DOHH2 (cell line): ENCODE data around the gene DPYD.

Source experiments
- H3F3A ChIP-seq: fragments of 200-600 bp; sonication (generic), shearing (Covaris generic); 2 replicates; pipeline ENCODE4 v1.6.0; 2016; ENCODE audit warnings: antibody characterized with exemption, mild to moderate bottlenecking; ENCODE audit not compliant: control insufficient read depth, insufficient read depth
- H3K27ac ChIP-seq: fragments of 200-600 bp; sonication (generic); 2 replicates; pipeline ENCODE4 v1.5.1; 2014; ENCODE audit warnings: low read depth, mild to moderate bottlenecking, low read length, moderate library complexity
- H3K27me3 ChIP-seq: fragments of 200-600 bp; sonication (generic); 2 replicates; pipeline ENCODE4 v1.6.1; 2014; ENCODE audit warnings: mild to moderate bottlenecking, low read length, mixed read lengths; ENCODE audit not compliant: control insufficient read depth
- H3K36me3 ChIP-seq: fragments of 200-600 bp; sonication (generic); 2 replicates; pipeline ENCODE4 v1.6.1; 2014; ENCODE audit warnings: mild to moderate bottlenecking, low read length, moderate library complexity, mixed read lengths; ENCODE audit not compliant: control insufficient read depth
- H3K4me1 ChIP-seq: fragments of 200-600 bp; sonication (generic); 2 replicates; pipeline ENCODE4 v1.6.1; 2014; ENCODE audit warnings: mild to moderate bottlenecking, low read length, mixed read lengths; ENCODE audit not compliant: control insufficient read depth
- H3K4me2 ChIP-seq: fragments of 200-600 bp; sonication (generic); 2 replicates; pipeline ENCODE4 v1.6.0; 2014; ENCODE audit warnings: mild to moderate bottlenecking, low read length, moderate library complexity
- H3K4me3 ChIP-seq: fragments of 200-600 bp; sonication (generic); 2 replicates; pipeline ENCODE4 v1.5.1; 2014; ENCODE audit warnings: mild to moderate bottlenecking, low read length, mixed read lengths
- H3K79me2 ChIP-seq: fragments of 200-600 bp; sonication (generic); 2 replicates; pipeline ENCODE4 v1.6.1; 2014; ENCODE audit warnings: mild to moderate bottlenecking, low read length, mixed read lengths; ENCODE audit not compliant: control insufficient read depth
- H3K9me2 ChIP-seq: fragments of 200-600 bp; sonication (generic); replicated peaks from 2 replicates; pipeline ENCODE4 v1.6.1; 2014; ENCODE audit warnings: mild to moderate bottlenecking, low read length, mixed read lengths; ENCODE audit not compliant: control insufficient read depth
- H3K9me3 ChIP-seq: fragments of 200-600 bp; sonication (generic); 2 replicates; pipeline ENCODE4 v1.6.1; 2014; ENCODE audit warnings: antibody characterized with exemption, low read length, mixed read lengths; ENCODE audit not compliant: control insufficient read depth, insufficient read depth
- H4K20me1 ChIP-seq: fragments of 200-600 bp; sonication (generic); 2 replicates; pipeline ENCODE4 v1.6.0; 2014; ENCODE audit warnings: low read depth, mild to moderate bottlenecking, antibody characterized with exemption, low read length, moderate library complexity; ENCODE audit not compliant: control insufficient read depth, insufficient read depth
- CTCF ChIP-seq: fragments of 200-600 bp; sonication (generic); IDR thresholded peaks from one replicate; pipeline ENCODE4 v1.5.1; 2014; ENCODE audit warnings: antibody characterized with exemption, mild to moderate bottlenecking, low read depth, low read length; ENCODE audit not compliant: poor library complexity, severe bottlenecking
- EZH2phosphoT487 ChIP-seq: fragments of 200-600 bp; sonication (generic); IDR thresholded peaks from 2 replicates; pipeline ENCODE4 v1.6.1; 2017; ENCODE audit warnings: borderline replicate concordance, mild to moderate bottlenecking, antibody characterized with exemption, low read length, moderate library complexity, mixed read lengths

The DPYD gene

DNA sequence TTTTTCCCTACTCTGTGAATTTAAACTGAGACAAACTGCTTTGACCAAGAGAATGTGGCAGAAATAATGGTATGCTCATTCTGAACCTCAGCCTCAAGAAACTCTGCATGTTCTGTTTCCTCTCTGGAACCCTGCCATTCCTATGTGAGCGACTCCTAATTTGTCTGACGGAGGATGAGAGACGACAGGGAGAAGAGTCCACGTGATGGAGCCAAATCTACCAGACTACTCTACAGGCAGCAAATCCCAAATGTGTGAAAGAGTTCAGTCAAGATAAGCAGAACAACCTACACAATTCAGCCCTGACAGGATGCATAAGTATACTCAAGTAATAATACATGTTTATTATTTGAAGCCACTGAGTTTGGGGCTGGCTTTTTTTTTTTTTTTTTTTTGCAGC lies 153.5 kb downstream of the DPYD start:
- Histone ChIP-seq H3K4me3 (no peak overlapping the region), H3K27ac (no peak overlapping the region), H3K4me1 (no peaks in the 10 kb centered on the region), H3K27me3 (no peaks in the 10 kb centered on the region), H3K9me3 (no peaks in the 10 kb centered on the region), H3F3A (no peaks in the 10 kb centered on the region), H3K9me2 (no peaks in the 10 kb centered on the region), H3K79me2 (no peaks in the 10 kb centered on the region), H4K20me1 (no peaks in the 10 kb centered on the region), H3K4me2 (no peak overlapping the region), H3K36me3 (no peaks in the 10 kb centered on the region)
- TF ChIP-seq CTCF (no peak), EZH2phosphoT487 (no peak)

- no peaks in the 10 kb centered on the region for H3K79me2 ChIP-seq
- no peak overlapping the region for H3K27ac ChIP-seq
- no peaks in the 10 kb centered on the region for H3F3A ChIP-seq
- no peaks in the 10 kb centered on the region for H3K9me3 ChIP-seq
- no peak overlapping the region for H3K4me3 ChIP-seq
- no peaks in the 10 kb centered on the region for H4K20me1 ChIP-seq
- no peaks in the 10 kb centered on the region for H3K4me1 ChIP-seq
- no peaks in the 10 kb centered on the region for H3K36me3 ChIP-seq
- TF ChIP-seq EZH2phosphoT487 (no peak), CTCF (no peak)
- no peaks in the 10 kb centered on the region for H3K9me2 ChIP-seq
- no peak overlapping the region for H3K4me2 ChIP-seq
- no peaks in the 10 kb centered on the region for H3K27me3 ChIP-seq
Measured at GRCh38 chr1:97764991-97765390, 155.8 kb downstream of the DPYD start.

DNA sequence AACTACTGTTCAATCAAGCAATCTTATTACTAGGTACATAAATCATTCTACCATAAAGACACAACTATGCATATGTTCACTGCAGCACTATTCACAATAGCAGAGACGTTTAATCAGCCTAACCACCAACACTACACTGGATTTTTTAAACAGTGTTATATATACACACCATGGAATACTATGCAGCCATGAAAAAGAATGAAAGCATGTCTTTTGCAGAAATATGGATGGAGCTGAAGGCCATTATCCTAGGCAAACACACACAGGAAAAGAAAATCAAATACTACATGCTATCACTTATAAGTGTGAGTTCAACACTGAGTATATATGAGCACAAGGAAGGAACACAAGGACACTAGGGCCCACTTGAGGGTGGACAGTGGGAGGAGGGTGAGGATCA lies 159.2 kb downstream of the DPYD start:
- TF ChIP-seq CTCF (no peak), EZH2phosphoT487 (no peak)
- H3K36me3 ChIP-seq = no peaks in the 10 kb centered on the region

DNA sequence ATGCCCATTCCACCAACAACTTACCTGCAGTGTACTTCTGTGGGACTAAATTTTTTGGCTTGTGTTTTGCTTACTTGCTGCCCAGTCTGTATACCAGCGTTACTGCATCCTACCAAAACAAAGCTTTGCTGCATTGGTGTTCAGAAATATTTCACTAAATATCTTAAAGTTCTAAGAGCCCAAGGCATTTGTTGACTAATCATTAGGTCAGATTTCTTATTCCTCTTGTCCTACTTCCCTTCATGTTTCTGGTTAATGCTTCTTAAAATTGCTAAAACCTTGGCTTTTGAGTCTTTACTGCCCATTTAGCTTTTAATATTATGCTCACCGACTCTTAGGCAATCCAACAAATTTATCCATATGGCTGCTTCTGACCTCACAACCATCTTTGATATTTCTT lies 161.8 kb downstream of the DPYD start:
- Histone ChIP-seq H3F3A (no peaks in the 10 kb centered on the region), H3K79me2 (no peaks in the 10 kb centered on the region)

More for the DNA sequence above, 159.2 kb downstream of the DPYD start:
- Histone ChIP-seq H3K9me3 (no peaks in the 10 kb centered on the region), H3F3A (no peaks in the 10 kb centered on the region), H4K20me1 (no peaks in the 10 kb centered on the region), H3K4me3 (no peak overlapping the region), H3K27ac (no peak overlapping the region), H3K79me2 (no peaks in the 10 kb centered on the region), H3K9me2 (no peaks in the 10 kb centered on the region), H3K4me2 (no peak overlapping the region), H3K4me1 (no peaks in the 10 kb centered on the region), H3K27me3 (no peaks in the 10 kb centered on the region)

More for the DNA sequence above, 161.8 kb downstream of the DPYD start:
- Histone ChIP-seq H3K36me3 (no peaks in the 10 kb centered on the region), H3K4me2 (no peak overlapping the region), H3K27me3 (no peaks in the 10 kb centered on the region), H4K20me1 (no peaks in the 10 kb centered on the region), H3K9me2 (no peaks in the 10 kb centered on the region), H3K9me3 (no peaks in the 10 kb centered on the region), H3K4me3 (no peak overlapping the region), H3K4me1 (no peaks in the 10 kb centered on the region), H3K27ac (no peak overlapping the region)
- TF ChIP-seq CTCF (no peak), EZH2phosphoT487 (no peak)
